ENCODE data around the gene PTPRN2. TPM values are rescaled to one million over a fixed set of nuclear protein-coding genes. Genes with fewer than 3 reads are reported as not detected.
A peak's percentile ranks its signal among the peaks of the same experiment; 100 is the strongest.
"Not testable (repeated sequence)": the region's sequence is repeated elsewhere in the genome, so short reads cannot be mapped to it uniquely, and the experiment has no call there.

Gene PTPRN2
- total and polyA plus RNA-seq, 5 experiments from 2014 or later: 0.69 to 1.5 (median 0.99) TPM

- H3K27ac Mint-ChIP-seq: peak overlapping the region in 1 of 10 donors; percentile 27
- peaks cover 0 to 1% (median 0%) of the 10 kb centered on the region in 4 donors for H3K4me1 Mint-ChIP-seq
- H3K9me3 Mint-ChIP-seq: no peaks in the 10 kb centered on the region
- no peaks in the 10 kb centered on the region for H3K36me3 Mint-ChIP-seq
- POLR2A ChIA-PET: no interaction called here
- H3K4me3 Mint-ChIP-seq: no peak overlapping the region
- peaks cover 3 to 44% (median 12%) of the 10 kb centered on the region in 5 donors for H3K27me3 Mint-ChIP-seq
- DNase-seq: peak in 1 of 10 donors; percentile 50
- no peak for ATAC-seq
These were observed 991.6 kb downstream of the PTPRN2 start for GRCh38 chr7:157596026-157596425.

GRCh38 chr7:157595086-157595855 lies 992.4 kb downstream of the PTPRN2 start:
- POLR2A ChIA-PET: no interaction called here

GRCh38 chr7:157594306-157594705 lies 993.3 kb downstream of the PTPRN2 start:
- no peaks in the 10 kb centered on the region for H3K9me3 Mint-ChIP-seq
- peaks cover 5 to 60% (median 14%) of the 10 kb centered on the region in 5 donors for H3K27me3 Mint-ChIP-seq
- peak overlapping the region in 1 of 10 donors; percentile 51 for H3K27ac Mint-ChIP-seq
- H3K4me3 Mint-ChIP-seq: no peak overlapping the region
- DNase-seq (no peak), ATAC-seq (no peak)
- no peaks in the 10 kb centered on the region for H3K36me3 Mint-ChIP-seq
- POLR2A ChIA-PET: interaction anchor here (0.8 kb wide), 1 partner anchor 18 kb away, joined by 3 read pairs; no protein-coding TSS in a partner anchor
- H3K4me1 Mint-ChIP-seq: no peaks in the 10 kb centered on the region

More at GRCh38 chr7:157595086-157595855, 992.4 kb downstream of the PTPRN2 start:
- H3K9me3 Mint-ChIP-seq: no peaks in the 10 kb centered on the region
- H3K4me1 Mint-ChIP-seq: peaks cover 0 to 1% (median 0%) of the 10 kb centered on the region in 4 donors
- DNase-seq (no peak), ATAC-seq (no peak)
- peaks cover 5 to 52% (median 13%) of the 10 kb centered on the region in 5 donors for H3K27me3 Mint-ChIP-seq
- no peak overlapping the region for H3K4me3 Mint-ChIP-seq
- H3K27ac Mint-ChIP-seq: peak overlapping the region in 1 of 10 donors; percentile 51
- no peaks in the 10 kb centered on the region for H3K36me3 Mint-ChIP-seq

DNA sequence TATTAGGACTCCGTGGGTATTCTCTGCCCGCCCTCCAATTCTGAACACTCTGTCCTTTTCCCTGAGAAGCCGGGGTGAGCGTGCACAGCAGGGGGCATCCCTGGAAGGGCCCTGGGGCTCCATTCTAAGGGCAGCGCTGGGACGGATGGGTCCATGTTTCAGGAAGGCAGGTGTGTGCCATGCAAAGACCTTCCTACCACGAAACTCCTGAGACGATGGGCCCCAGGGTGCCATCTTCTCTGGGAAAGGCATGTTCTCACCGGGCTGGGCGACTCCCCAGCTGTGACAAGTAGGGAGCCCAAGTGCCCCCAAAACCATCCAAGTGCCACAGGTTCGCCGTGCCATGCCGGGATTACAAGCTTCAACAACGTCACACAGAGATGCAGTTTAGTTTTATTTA lies 994.1 kb downstream of the PTPRN2 start:
- H3K4me1 Mint-ChIP-seq: no peaks in the 10 kb centered on the region
- no peaks in the 10 kb centered on the region for H3K9me3 Mint-ChIP-seq
- POLR2A ChIA-PET: no interaction called here
- DNase-seq (no peak), ATAC-seq (no peak)
- H3K27me3 Mint-ChIP-seq: peaks cover 8 to 68% (median 20%) of the 10 kb centered on the region in 5 donors
- no peak overlapping the region for H3K27ac Mint-ChIP-seq
- no peak overlapping the region for H3K4me3 Mint-ChIP-seq
- H3K36me3 Mint-ChIP-seq: no peaks in the 10 kb centered on the region

- Mint-ChIP-seq H3K27me3 (peaks cover 9 to 72% (median 21%) of the 10 kb centered on the region in 5 donors), H3K27ac (peak overlapping the region in 2 of 10 donors; percentile 60)
- DNase-seq, H3K4me1 Mint-ChIP-seq, H3K9me3 Mint-ChIP-seq, H3K4me3 Mint-ChIP-seq, POLR2A ChIA-PET, H3K36me3 Mint-ChIP-seq, ATAC-seq: not testable (repeated sequence)
These were observed 994.8 kb downstream of the PTPRN2 start for GRCh38 chr7:157592636-157593320.

DNA sequence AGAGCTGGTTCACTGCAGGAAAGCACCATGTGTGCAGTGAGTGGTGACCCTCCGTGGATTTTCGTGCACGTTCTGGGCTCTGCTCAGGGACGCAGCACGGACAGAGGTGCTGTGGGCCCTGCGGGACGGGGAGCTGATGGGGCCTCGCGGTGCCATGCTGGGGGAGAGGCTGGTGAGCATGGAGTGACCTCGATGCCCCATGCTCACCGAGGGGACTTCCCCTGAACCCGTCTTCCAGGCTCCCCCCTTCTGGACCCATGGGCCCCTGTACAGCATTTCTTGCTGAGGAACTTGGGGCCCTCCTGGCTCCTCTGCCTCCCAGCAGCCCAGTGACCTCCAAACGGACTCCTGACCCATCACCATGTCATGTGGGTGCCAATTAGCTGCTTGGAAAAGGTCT lies 997.1 kb downstream of the PTPRN2 start:
- Mint-ChIP-seq H3K4me1 (peaks cover under 1 to 6% (median 3%) of the 10 kb centered on the region in 4 donors), H3K9me3 (no peaks in the 10 kb centered on the region), H3K4me3 (no peak overlapping the region), H3K27ac (no peak overlapping the region), H3K27me3 (peaks cover 10 to 84% (median 26%) of the 10 kb centered on the region in 5 donors), H3K36me3 (no peaks in the 10 kb centered on the region)
- ATAC-seq: no peak
- no peak for DNase-seq
- POLR2A ChIA-PET: no interaction called here

- no peaks in the 10 kb centered on the region for H3K36me3 Mint-ChIP-seq
These were observed 997.9 kb downstream of the PTPRN2 start for GRCh38 chr7:157589680-157590079.

DNA sequence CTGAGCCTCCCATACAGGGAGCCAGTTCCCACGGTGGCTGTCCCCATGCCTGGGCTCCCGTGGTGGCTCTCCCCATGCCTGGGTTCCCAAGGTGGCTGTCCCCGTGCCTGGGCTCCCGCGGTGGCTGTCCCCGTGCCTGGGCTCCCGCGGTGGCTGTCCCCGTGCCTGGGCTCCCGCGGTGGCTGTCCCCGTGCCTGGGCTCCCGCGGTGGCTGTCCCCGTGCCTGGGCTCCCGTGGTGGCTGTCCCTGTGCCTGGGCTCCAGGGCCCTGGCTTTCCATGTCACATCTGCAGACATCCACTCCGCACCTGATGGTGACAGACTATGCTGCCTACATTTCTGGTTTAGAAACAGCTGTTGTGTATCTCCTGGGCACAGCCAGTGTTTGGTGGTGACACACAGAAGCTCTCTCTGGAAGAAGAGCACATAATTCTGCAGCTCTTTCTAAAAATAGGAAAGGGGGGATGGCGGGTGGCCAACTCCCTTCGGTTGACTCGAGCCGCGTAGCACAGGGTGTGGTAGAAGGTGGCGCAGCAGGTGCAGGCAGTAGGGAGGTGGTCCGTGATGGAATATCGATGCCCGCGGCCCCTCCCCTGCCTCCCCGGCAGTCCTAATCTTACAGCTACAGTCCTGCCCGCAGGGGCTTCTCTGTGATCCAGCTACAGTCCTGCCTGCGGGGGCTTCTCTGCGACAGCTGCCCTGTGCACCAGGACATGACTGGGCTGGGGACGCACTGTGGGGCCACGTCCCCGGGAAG lies 999.6 kb downstream of the PTPRN2 start:
- POLR2A ChIA-PET: no interaction called here
- H3K27me3 Mint-ChIP-seq: peaks cover 11 to 76% (median 37%) of the 10 kb centered on the region in 5 donors
- no peak overlapping the region for H3K27ac Mint-ChIP-seq
- no peak for DNase-seq
- peaks cover 3 to 16% (median 11%) of the 10 kb centered on the region in 4 donors for H3K4me1 Mint-ChIP-seq
- H3K9me3 Mint-ChIP-seq: no peaks in the 10 kb centered on the region
- no peak for ATAC-seq
- no peaks in the 10 kb centered on the region for H3K36me3 Mint-ChIP-seq
- no peak overlapping the region for H3K4me3 Mint-ChIP-seq

More at GRCh38 chr7:157589680-157590079, 997.9 kb downstream of the PTPRN2 start:
- Mint-ChIP-seq H3K9me3 (no peaks in the 10 kb centered on the region), H3K4me1 (peaks cover 3 to 9% (median 8%) of the 10 kb centered on the region in 4 donors), H3K27ac (no peak overlapping the region), H3K27me3 (peaks cover 12 to 85% (median 29%) of the 10 kb centered on the region in 5 donors), H3K4me3 (no peak overlapping the region)
- no peak for DNase-seq
- no peak for ATAC-seq
- POLR2A ChIA-PET: no interaction called here

GRCh38 chr7:157587051-157587804 lies 1000.4 kb downstream of the PTPRN2 start:
- Mint-ChIP-seq H3K27ac (no peak overlapping the region), H3K27me3 (peaks cover 13 to 76% (median 36%) of the 10 kb centered on the region in 5 donors), H3K4me3 (no peak overlapping the region), H3K36me3 (no peaks in the 10 kb centered on the region), H3K9me3 (no peaks in the 10 kb centered on the region), H3K4me1 (peaks cover 3 to 16% (median 11%) of the 10 kb centered on the region in 4 donors)
- POLR2A ChIA-PET: no interaction called here
- DNase-seq: no peak
- ATAC-seq: no peak

GRCh38 chr7:157586426-157586955 lies 1001.1 kb downstream of the PTPRN2 start:
- ATAC-seq (no peak), DNase-seq (no peak)
- POLR2A ChIA-PET: interaction anchor here (1.6 kb wide), 1 partner anchor 18 kb away, joined by 3 read pairs; no protein-coding TSS in a partner anchor
- Mint-ChIP-seq H3K4me3 (no peak overlapping the region), H3K9me3 (no peaks in the 10 kb centered on the region), H3K27ac (peak overlapping the region in 1 of 10 donors; percentile 12), H3K27me3 (peaks cover 14 to 76% (median 36%) of the 10 kb centered on the region in 5 donors), H3K4me1 (peaks cover 3 to 16% (median 11%) of the 10 kb centered on the region in 4 donors), H3K36me3 (no peaks in the 10 kb centered on the region)

GRCh38 chr7:157585113-157585861 lies 1002.3 kb downstream of the PTPRN2 start:
- H3K9me3 Mint-ChIP-seq: no peaks in the 10 kb centered on the region
- ATAC-seq (peak in 1 of 2 donors; percentile 44), DNase-seq (no peak)
- POLR2A ChIA-PET: interaction anchor here (1.0 to 1.6 kb wide), 2 partner anchors 16 to 28 kb away, joined by 3 read pairs; no protein-coding TSS in a partner anchor
- peaks cover 3 to 16% (median 11%) of the 10 kb centered on the region in 4 donors for H3K4me1 Mint-ChIP-seq
- H3K4me3 Mint-ChIP-seq: peak overlapping the region; percentile 55 to 84 (median 78)
- peak overlapping the region in 7 of 10 donors; percentile 28 to 83 (median 78) for H3K27ac Mint-ChIP-seq
- peaks cover 10 to 64% (median 35%) of the 10 kb centered on the region in 5 donors for H3K27me3 Mint-ChIP-seq
- H3K36me3 Mint-ChIP-seq: no peaks in the 10 kb centered on the region

Measured in naive thymus-derived CD8-positive, alpha-beta T cell (primary cell).